T-helper 17 cell (primary cell): ENCODE data around the gene BOLA2B. TPM values are rescaled to one million over a fixed set of nuclear protein-coding genes. Genes with fewer than 3 reads are reported as not detected.
"Not testable (repeated sequence)": the region's sequence is repeated elsewhere in the genome, so short reads cannot be mapped to it uniquely, and the experiment has no call there.

Experiments used
- ATAC-seq: fragments of 150-1000 bp; cut with Tn5 transposase; 2 replicates; pipeline ENCODE4 v1.10.0; 2021; ENCODE audit warnings: mild to moderate bottlenecking, moderate library complexity
- DNase-seq, 3 donors: peaks; one replicate each; pipeline versions ENCODE4 v3.0.0 to v3.0.0-alpha.2; 2020 to 2021
- H3K9me3 ChIP-seq: one replicate; pipeline ENCODE4 v1.7.0; 2013; ENCODE audit warnings: low read length, mild to moderate bottlenecking; ENCODE audit not compliant: control insufficient read depth, poor library complexity, severe bottlenecking
- H3K27ac Mint-ChIP-seq: one replicate; pipeline ENCODE4 v1.8.0; 2022; ENCODE audit warnings: mild to moderate bottlenecking, moderate library complexity, mixed read lengths
- H3K27me3 Mint-ChIP-seq: one replicate; pipeline ENCODE4 v1.8.0; 2022; ENCODE audit warnings: mixed read lengths
- H3K36me3 Mint-ChIP-seq: one replicate; pipeline ENCODE4 v1.8.0; 2022; ENCODE audit warnings: low read depth, mixed read lengths
- H3K4me1 Mint-ChIP-seq: one replicate; pipeline ENCODE4 v1.8.0; 2022; ENCODE audit warnings: mild to moderate bottlenecking, mixed read lengths
- H3K4me3 Mint-ChIP-seq: one replicate; pipeline ENCODE4 v1.8.0; 2022; ENCODE audit warnings: mild to moderate bottlenecking, moderate library complexity, mixed read lengths
- total RNA-seq, 4 donors: library from RNA in 2 of 4; stranded (reverse) in 2 of 4; gene quantifications; one replicate each; pipeline ENCODE4 v1.2.3 and lab custom pipeline; 2022 to 2026

The BOLA2B gene
- 10 to 100 TPM; 60.7 to 78.7 TPM for total RNA-seq
- total RNA-seq (lab: John Stamatoyannopoulos, UW): 0 reads per million in 2 donors

- not testable (repeated sequence) for DNase-seq, H3K27ac Mint-ChIP-seq, H3K4me3 Mint-ChIP-seq, H3K36me3 Mint-ChIP-seq, H3K27me3 Mint-ChIP-seq, H3K4me1 Mint-ChIP-seq, H3K9me3 ChIP-seq
- peak; percentile 89 for ATAC-seq
Measured at GRCh38 chr16:30193615-30194014, at the start of gene BOLA2B, which contains the start of gene SLX1A. Gene BOLA2B, minus strand, starts transcription at chr16:30193666. Its CDS starts 71 bp downstream, at chr16:30193595. Gene SLX1A, plus strand, starts transcription at chr16:30193875. Its CDS starts 210 bp downstream, at chr16:30194085.

DNA sequence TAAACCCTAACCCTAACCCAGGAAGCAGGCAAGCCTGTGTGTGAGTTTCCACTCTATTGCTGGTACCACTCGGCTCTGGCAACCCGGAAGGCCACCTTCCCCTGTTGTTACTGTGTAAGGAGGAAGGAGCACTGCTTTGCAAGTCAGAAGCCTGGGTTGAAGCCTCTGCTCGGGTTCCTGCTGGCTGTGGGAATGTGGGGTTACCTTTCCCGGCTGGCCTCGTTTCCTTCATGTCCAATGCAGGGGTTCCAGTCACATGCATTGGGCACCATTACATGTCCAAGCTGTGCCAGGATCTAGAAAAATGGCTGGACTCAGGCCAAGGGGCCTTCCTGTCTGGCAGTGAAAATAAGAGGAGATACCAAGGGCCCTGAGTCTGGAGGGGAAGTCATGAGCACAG lies 23.6 kb upstream of the BOLA2B start:
- DNase-seq, H3K9me3 ChIP-seq, H3K4me3 Mint-ChIP-seq, H3K27me3 Mint-ChIP-seq, H3K27ac Mint-ChIP-seq, H3K36me3 Mint-ChIP-seq, H3K4me1 Mint-ChIP-seq, ATAC-seq: not testable (repeated sequence)

- ATAC-seq: peak; percentile 70
- H3K9me3 ChIP-seq, H3K27me3 Mint-ChIP-seq, H3K4me1 Mint-ChIP-seq, DNase-seq, H3K36me3 Mint-ChIP-seq, H3K27ac Mint-ChIP-seq, H3K4me3 Mint-ChIP-seq: not testable (repeated sequence)
Measured at GRCh38 chr16:30211414-30211813, 17.9 kb upstream of the BOLA2B start.

DNA sequence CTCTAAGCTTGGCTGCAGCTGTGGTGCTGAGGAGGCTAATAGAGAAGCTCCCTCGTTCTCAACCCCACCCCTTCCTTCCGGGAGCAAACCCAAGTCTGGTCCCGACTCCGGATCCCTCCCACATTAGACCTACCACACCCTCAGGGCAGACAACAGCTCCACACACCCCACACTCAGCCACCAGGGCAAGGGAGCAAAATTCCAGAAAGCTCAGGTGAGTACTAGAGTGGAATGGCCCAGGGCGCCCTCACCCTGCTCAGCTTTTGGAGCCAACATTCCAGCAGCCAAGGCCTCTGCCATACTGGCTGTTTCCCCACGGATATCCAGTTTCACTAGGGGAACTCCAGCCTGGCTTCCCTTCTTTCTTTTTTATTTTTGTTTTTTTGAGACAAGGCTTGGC lies 15.6 kb upstream of the BOLA2B start:
- H3K27me3 Mint-ChIP-seq, H3K4me1 Mint-ChIP-seq, H3K9me3 ChIP-seq, H3K27ac Mint-ChIP-seq, H3K4me3 Mint-ChIP-seq, H3K36me3 Mint-ChIP-seq: not testable (repeated sequence)
- DNase-seq (peak in 2 of 3 donors; percentile 11 to 25), ATAC-seq (peak; percentile 27)

- H3K4me3 Mint-ChIP-seq, H3K27ac Mint-ChIP-seq: not testable (repeated sequence)
Measured at GRCh38 chr16:30207063-30207704, 13.7 kb upstream of the BOLA2B start.

DNA sequence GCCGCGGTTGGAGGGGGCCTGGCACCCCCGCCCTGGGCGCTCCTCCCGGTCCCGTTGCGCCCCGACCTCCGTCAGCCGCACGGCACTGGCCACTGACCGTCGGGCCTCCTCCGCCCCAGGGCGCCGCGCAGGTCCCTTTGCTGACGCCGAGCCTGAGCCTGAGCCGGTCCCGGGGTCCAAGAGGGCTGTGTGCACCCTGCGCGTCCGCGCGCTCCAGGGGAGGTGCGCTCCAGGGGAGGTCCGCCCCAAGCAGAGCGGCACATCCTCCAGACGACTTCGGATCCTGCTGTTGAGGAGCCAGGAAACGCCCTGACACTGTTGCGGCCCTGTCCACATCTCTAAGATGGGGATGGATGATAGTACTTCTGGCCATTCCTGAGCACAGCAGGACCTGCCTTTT lies 12.8 kb upstream of the BOLA2B start:
- DNase-seq, H3K4me3 Mint-ChIP-seq, H3K4me1 Mint-ChIP-seq, H3K27me3 Mint-ChIP-seq, H3K36me3 Mint-ChIP-seq, H3K9me3 ChIP-seq, H3K27ac Mint-ChIP-seq: not testable (repeated sequence)
- ATAC-seq: peak; percentile 57

More at GRCh38 chr16:30207063-30207704, 13.7 kb upstream of the BOLA2B start:
- H3K9me3 ChIP-seq, DNase-seq, ATAC-seq, H3K4me1 Mint-ChIP-seq, H3K27me3 Mint-ChIP-seq, H3K36me3 Mint-ChIP-seq: not testable (repeated sequence)

DNA sequence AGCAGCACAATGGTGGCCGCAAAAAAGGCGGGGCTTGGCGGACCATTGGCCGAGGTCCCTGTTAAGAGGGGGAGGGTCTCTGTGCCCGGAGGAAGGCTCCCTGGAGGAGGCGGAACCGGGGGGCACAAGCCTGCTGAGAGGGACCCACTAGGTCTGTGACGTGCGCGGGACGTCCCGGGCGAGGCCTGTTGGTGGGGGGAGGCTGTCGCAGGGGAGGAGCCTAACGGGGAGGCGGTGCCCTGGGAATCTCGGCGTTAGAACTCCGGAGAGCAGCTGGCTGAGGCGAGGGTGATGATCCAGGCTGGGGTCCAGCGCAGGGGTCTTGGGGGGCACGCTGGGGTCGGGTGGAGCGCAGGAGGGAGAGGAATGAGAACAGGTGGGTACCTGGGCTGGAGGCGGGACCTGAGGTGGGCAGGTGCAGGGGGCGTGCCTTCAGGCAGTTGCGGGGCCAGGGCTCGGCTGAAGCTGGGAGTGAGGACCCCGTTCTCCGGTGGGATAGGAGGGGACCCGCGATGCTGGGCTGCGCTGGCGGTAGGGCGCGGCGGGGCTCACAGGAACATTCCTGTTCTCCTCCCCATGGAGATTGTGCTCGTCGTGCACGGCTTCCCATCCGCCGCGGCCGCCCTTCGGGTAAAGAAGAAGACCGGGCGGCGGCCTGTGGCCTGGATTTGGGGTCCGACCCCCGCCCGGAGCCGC lies 12.2 kb upstream of the BOLA2B start:
- not testable (repeated sequence) for H3K9me3 ChIP-seq, H3K27ac Mint-ChIP-seq, H3K27me3 Mint-ChIP-seq, DNase-seq, H3K36me3 Mint-ChIP-seq, H3K4me3 Mint-ChIP-seq, H3K4me1 Mint-ChIP-seq
- ATAC-seq: peak; percentile 78

GRCh38 chr16:30199608-30200343 lies 6.3 kb upstream of the BOLA2B start:
- not testable (repeated sequence) for DNase-seq, H3K36me3 Mint-ChIP-seq, H3K4me3 Mint-ChIP-seq, H3K9me3 ChIP-seq, ATAC-seq, H3K27ac Mint-ChIP-seq, H3K4me1 Mint-ChIP-seq, H3K27me3 Mint-ChIP-seq

- H3K9me3 ChIP-seq, DNase-seq, ATAC-seq, H3K36me3 Mint-ChIP-seq, H3K27me3 Mint-ChIP-seq, H3K27ac Mint-ChIP-seq, H3K4me1 Mint-ChIP-seq, H3K4me3 Mint-ChIP-seq: not testable (repeated sequence)
Measured at GRCh38 chr16:30199049-30199448, 5.6 kb upstream of the BOLA2B start, which contains the start of gene SULT1A3. Gene SULT1A3, plus strand, starts transcription at chr16:30199255. Its CDS starts 1,474 bp downstream, at chr16:30200729.

DNA sequence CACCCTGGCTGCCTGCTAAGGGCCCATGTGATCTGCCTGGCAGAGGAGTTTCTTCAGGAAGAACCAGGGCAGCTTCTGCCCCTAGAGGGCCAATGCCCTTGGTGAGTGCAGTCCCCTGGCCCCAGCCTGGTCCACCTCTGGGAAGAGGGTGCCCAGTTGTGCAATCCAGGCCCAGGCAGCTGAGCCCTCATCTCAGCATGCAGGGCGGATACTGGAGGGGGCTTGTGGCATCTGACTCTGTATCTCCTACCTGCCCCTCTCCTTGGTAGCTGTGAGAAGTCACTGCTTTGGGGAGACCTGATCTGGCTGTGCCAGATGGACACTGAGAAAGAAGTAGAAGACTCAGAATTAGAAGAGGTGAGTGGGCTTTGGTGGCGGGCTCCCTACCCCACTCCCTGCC lies 3.5 kb upstream of the BOLA2B start:
- not testable (repeated sequence) for H3K9me3 ChIP-seq, H3K27ac Mint-ChIP-seq, H3K27me3 Mint-ChIP-seq, ATAC-seq, H3K36me3 Mint-ChIP-seq, H3K4me3 Mint-ChIP-seq, DNase-seq, H3K4me1 Mint-ChIP-seq

DNA sequence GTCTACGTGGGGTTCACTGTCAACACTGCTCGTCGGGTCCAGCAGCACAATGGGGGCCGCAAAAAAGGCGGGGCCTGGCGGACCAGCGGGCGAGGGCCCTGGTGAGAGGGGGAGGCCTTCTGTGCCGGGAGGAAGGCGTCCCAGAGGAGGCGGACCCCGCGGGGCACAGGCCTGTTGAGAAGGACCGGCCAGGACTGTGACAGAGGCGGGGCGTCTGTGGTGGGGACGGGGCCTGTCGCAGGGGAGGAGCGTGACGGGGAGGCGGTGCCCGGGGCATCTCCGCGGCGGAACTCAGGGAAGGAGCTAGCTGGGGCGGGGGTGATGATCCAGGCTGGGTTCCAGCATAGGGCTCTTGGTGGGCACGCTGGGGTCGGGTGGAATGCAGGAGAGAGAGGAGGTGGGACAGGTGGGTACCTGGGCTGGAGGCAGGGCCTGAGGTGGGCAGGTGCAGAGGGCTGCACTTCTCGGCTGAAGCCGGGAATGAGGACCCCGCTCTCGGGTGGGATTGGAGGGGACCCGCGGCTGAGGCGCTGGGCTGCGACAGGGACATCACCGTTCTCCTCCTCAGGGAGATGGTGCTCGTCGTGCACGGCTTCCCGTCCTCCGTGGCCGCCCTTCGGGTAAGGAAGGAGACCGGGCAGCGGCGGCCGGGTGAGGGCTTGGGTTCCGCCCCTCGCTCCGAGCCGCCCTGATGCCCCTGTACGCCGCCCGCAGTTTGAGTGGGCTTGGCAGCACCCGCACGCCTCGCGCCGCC lies 883 bp upstream of the BOLA2B start:
- H3K4me1 Mint-ChIP-seq, H3K36me3 Mint-ChIP-seq, H3K27me3 Mint-ChIP-seq, H3K9me3 ChIP-seq, H3K4me3 Mint-ChIP-seq, H3K27ac Mint-ChIP-seq: not testable (repeated sequence)
- ATAC-seq: peak; percentile 76
- DNase-seq: peak in 1 of 3 donors; percentile 10

- peak; percentile 32 for ATAC-seq
- H3K27me3 Mint-ChIP-seq, H3K36me3 Mint-ChIP-seq: not testable (repeated sequence)
Measured at GRCh38 chr16:30193098-30193497, 368 bp downstream of the BOLA2B start.

DNA sequence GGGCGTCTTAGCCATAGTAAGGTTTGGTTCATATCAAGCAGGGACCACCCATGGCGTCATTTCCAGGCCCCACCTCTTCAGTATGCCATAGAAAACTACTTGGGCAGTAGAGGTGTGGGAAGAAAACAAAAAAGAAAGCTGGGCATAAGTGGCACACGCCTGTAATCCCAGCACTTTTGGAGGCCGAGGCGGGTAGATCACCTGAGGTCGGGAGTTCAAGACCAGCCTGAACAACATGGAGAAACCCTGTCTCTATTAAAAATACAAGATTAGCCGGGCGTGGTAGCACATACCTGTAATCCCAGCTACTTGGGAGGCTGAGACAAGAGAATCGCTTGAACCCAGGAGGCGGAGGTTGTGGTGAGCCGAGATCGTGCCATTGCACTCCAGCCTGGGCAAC lies 2.3 kb downstream of the BOLA2B start:
- ATAC-seq, H3K4me3 Mint-ChIP-seq, H3K27ac Mint-ChIP-seq, H3K36me3 Mint-ChIP-seq, DNase-seq, H3K27me3 Mint-ChIP-seq, H3K9me3 ChIP-seq: not testable (repeated sequence)
- H3K4me1 Mint-ChIP-seq: peaks cover 13% of the 10 kb centered on the region

More at GRCh38 chr16:30193098-30193497, 368 bp downstream of the BOLA2B start:
- H3K4me3 Mint-ChIP-seq, H3K4me1 Mint-ChIP-seq, H3K27ac Mint-ChIP-seq, H3K9me3 ChIP-seq, DNase-seq: not testable (repeated sequence)
